Karpas-422 (cell line): ENCODE data around the gene UNC5B. TPM values are rescaled to one million over a fixed set of nuclear protein-coding genes. Genes with fewer than 3 reads are reported as not detected.

Experiments
- DNase-seq: peaks from one replicate; pipeline ENCODE4 v3.0.0-alpha.2; 2015
- H2AFZ ChIP-seq: fragments of 200-600 bp; sonication (generic); 2 replicates; pipeline ENCODE4 v1.6.1; 2014; ENCODE audit warnings: antibody characterized with exemption, low read length, mixed read lengths
- H3K27ac ChIP-seq: fragments of 200-600 bp; sonication (generic); 2 replicates; pipeline ENCODE4 v1.5.1; 2014; ENCODE audit warnings: mild to moderate bottlenecking, low read length, moderate library complexity
- H3K27me3 ChIP-seq: fragments of 200-600 bp; sonication (generic); 2 replicates; pipeline ENCODE4 v1.6.1; 2014; ENCODE audit warnings: low read length, mixed read lengths
- H3K36me3 ChIP-seq: fragments of 200-600 bp; sonication (generic); 2 replicates; pipeline ENCODE4 v1.6.1; 2014; ENCODE audit warnings: low read length, mixed read lengths; ENCODE audit not compliant: insufficient read depth
- H3K4me1 ChIP-seq: fragments of 200-600 bp; sonication (generic); 2 replicates; pipeline ENCODE4 v1.6.1; 2014; ENCODE audit warnings: mild to moderate bottlenecking, low read length, mixed read lengths
- H3K4me2 ChIP-seq: fragments of 200-600 bp; sonication (generic); 2 replicates; pipeline ENCODE4 v1.6.1; 2014; ENCODE audit warnings: low read length, low read depth, mild to moderate bottlenecking; ENCODE audit not compliant: poor library complexity, severe bottlenecking
- H3K4me3 ChIP-seq: fragments of 200-600 bp; sonication (generic); 2 replicates; pipeline ENCODE4 v1.5.1; 2014; ENCODE audit warnings: mild to moderate bottlenecking, antibody characterized with exemption, low read length, mixed read lengths
- H3K79me2 ChIP-seq: fragments of 200-600 bp; sonication (generic); 2 replicates; pipeline ENCODE4 v1.6.1; 2014; ENCODE audit warnings: mild to moderate bottlenecking, low read length, mixed read lengths
- H3K9ac ChIP-seq: fragments of 200-600 bp; sonication (generic); 2 replicates; pipeline ENCODE4 v1.6.0; 2014; ENCODE audit warnings: low read length
- H3K9me2 ChIP-seq: fragments of 200-600 bp; sonication (generic), shearing (Covaris generic); replicated peaks from 2 replicates; pipeline ENCODE4 v1.6.0; 2014; ENCODE audit warnings: mild to moderate bottlenecking, low read length, moderate library complexity; ENCODE audit not compliant: insufficient read depth
- H3K9me3 ChIP-seq: fragments of 300-700, 200-600 bp; sonication (generic); 2 replicates; pipeline ENCODE4 v1.6.1; 2014; ENCODE audit warnings: low read length, mixed read lengths
- H4K20me1 ChIP-seq: fragments of 200-600 bp; sonication (generic); 2 replicates; pipeline ENCODE4 v1.6.1; 2014; ENCODE audit warnings: mild to moderate bottlenecking, antibody characterized with exemption, low read length, low read depth; ENCODE audit not compliant: insufficient read depth
- total RNA-seq: library from RNA; depleted of rRNA; stranded (reverse); fragments of >200 nt; shearing (Covaris generic); gene quantifications from 2 replicates; pipeline ENCODE4 v1.2.3, GENCODE V29; 2014; ENCODE audit warnings: low replicate concordance

UNC5B gene
- total RNA-seq, 1 experiment from 2014 or later, result not detected

DNA sequence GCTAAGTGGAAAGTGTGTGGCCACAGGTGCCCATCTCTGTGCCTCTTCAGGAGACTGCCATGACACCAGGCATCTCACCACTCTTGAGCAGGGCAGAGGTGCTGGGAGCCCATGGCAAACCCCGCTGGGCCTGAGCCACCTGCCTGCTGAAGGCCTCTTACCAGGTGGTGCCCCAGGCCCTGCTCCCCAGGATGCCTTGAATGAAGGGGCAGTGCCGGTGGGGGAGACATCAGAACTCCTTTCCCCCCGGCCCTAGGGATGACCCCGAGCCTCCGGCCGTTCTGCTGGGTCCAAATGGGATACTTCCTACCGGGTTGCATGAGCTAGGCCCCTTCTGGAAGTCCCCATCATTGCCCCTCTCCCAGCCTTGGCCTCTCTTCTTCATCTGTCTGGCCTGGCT, 37.6 kb downstream of the UNC5B start:
- Histone ChIP-seq H3K9ac (no peak overlapping the region), H3K79me2 (no peaks in the 10 kb centered on the region), H2AFZ (no peak overlapping the region), H3K36me3 (no peaks in the 10 kb centered on the region), H3K4me1 (peaks cover 5% of the 10 kb centered on the region), H3K9me3 (no peaks in the 10 kb centered on the region), H4K20me1 (0 out of 2 replicates have a peak, but pooled peaks cover 3% of the 10 kb centered on the region), H3K9me2 (no peaks in the 10 kb centered on the region), H3K4me3 (no peak overlapping the region), H3K27ac (no peak overlapping the region), H3K4me2 (no peak overlapping the region), H3K27me3 (no peaks in the 10 kb centered on the region)
- DNase-seq, result no peak

DNA sequence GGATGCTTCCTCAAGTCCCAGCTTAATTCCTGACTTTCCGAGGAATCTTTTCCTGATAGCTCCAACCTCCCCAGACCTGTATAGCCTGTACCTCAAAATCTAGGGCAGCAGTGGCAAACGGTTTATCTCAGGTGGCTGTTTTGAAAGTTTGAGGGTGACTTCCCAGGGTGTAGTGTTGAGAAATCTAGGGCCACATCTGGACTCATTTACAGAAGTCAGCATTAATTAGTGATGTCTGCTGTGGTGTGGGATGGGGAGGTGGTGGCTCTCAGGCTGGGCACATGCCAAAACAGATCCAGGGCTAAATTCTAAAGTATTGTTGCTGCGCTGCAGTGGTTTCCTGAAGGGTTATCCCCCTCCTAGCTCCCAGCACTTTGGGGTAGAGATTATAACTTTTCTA, 38.0 kb downstream of the UNC5B start:
- H2AFZ ChIP-seq, result no peak overlapping the region
- H3K79me2 ChIP-seq, result no peaks in the 10 kb centered on the region
- no peaks in the 10 kb centered on the region for H3K9me3 ChIP-seq
- no peak for DNase-seq
- no peak overlapping the region for H3K4me3 ChIP-seq
- 0 out of 2 replicates have a peak, but pooled peaks cover 3% of the 10 kb centered on the region for H4K20me1 ChIP-seq
- no peak overlapping the region for H3K27ac ChIP-seq
- no peaks in the 10 kb centered on the region for H3K27me3 ChIP-seq
- H3K4me2 ChIP-seq, result no peak overlapping the region
- no peaks in the 10 kb centered on the region for H3K36me3 ChIP-seq
- H3K4me1 ChIP-seq, result peaks cover 5% of the 10 kb centered on the region
- no peak overlapping the region for H3K9ac ChIP-seq
- H3K9me2 ChIP-seq, result no peaks in the 10 kb centered on the region

DNA sequence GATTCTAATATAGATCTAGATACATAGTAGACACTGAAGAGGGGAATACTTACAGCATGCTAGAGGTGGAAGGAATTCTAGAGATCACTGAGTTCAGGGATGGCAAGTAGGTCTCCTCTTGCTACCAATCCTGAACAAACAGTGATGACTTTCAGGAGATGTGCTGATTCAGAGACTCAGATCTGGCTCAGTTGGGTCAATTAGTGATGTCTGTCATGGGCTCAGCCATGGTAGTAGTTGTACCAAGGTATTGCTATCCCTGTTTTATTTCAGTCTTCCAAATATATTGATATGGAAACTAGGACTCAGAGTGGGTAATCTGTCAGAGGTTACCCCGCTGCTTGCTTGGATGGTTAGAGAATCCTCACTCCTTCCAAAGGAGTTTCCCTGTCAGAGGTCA, 38.5 kb downstream of the UNC5B start:
- H3K9ac ChIP-seq, result no peak overlapping the region
- H3K36me3 ChIP-seq, result no peaks in the 10 kb centered on the region
- no peaks in the 10 kb centered on the region for H3K27me3 ChIP-seq
- no peak for DNase-seq
- no peaks in the 10 kb centered on the region for H3K9me2 ChIP-seq
- no peak overlapping the region for H3K27ac ChIP-seq
- H2AFZ ChIP-seq, result no peak overlapping the region
- H3K9me3 ChIP-seq, result no peaks in the 10 kb centered on the region
- H3K4me3 ChIP-seq, result no peak overlapping the region
- H4K20me1 ChIP-seq, result 0 out of 2 replicates have a peak, but pooled peaks cover 3% of the 10 kb centered on the region
- H3K4me1 ChIP-seq, result peaks cover 5% of the 10 kb centered on the region
- H3K79me2 ChIP-seq, result no peaks in the 10 kb centered on the region
- H3K4me2 ChIP-seq, result no peak overlapping the region

DNA sequence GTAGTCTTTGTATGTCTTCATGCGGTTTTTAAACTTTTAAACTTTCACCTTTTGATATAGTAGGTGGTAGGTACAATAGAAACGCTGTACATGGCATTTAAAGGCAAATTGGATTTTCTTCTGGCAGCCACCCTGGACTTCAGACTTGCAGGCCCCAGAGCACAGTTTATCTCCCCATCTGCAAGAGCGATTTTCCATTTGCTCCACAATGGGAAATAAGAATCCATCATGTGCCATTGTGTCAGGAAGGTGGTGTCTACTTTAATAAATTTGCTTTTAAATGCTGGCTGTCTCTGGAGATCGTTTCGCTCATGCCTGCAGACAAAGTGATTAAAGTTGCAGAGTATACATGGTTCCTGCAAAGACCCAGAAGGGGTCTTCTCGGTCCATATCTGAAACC, 38.9 kb downstream of the UNC5B start:
- Histone ChIP-seq H3K27ac (no peak overlapping the region), H3K36me3 (no peaks in the 10 kb centered on the region), H3K9me3 (no peaks in the 10 kb centered on the region), H3K4me2 (no peak overlapping the region), H3K4me1 (peaks cover 5% of the 10 kb centered on the region), H3K4me3 (no peak overlapping the region), H4K20me1 (0 out of 2 replicates have a peak, but pooled peaks cover 3% of the 10 kb centered on the region), H2AFZ (no peak overlapping the region), H3K9me2 (no peaks in the 10 kb centered on the region), H3K27me3 (no peaks in the 10 kb centered on the region), H3K9ac (no peak overlapping the region), H3K79me2 (no peaks in the 10 kb centered on the region)
- DNase-seq, result no peak

DNA sequence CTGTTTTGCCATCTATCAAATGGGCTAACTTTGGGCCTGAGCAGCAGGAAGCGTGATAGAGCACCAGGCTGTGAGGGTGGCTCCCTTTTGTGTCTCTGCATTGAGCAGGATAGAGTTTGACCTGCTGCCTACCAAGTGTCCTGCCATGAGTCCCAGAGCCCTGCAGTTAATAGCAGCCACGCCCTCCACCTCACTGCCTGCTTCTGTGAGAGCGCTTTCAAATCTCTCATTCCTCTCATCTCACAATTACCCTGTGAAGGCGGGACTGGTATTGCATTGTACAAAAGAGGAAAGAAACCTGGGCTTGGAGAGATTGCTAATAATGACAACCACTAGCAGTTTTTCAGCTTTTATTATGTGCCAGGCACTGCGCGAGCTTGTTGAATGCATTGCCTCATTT, 39.9 kb downstream of the UNC5B start:
- Histone ChIP-seq H3K79me2 (no peaks in the 10 kb centered on the region), H3K27ac (no peak overlapping the region), H3K27me3 (no peaks in the 10 kb centered on the region), H3K9me2 (no peaks in the 10 kb centered on the region), H3K4me2 (no peak overlapping the region), H3K36me3 (no peaks in the 10 kb centered on the region), H4K20me1 (0 out of 2 replicates have a peak, but pooled peaks cover 3% of the 10 kb centered on the region), H2AFZ (no peak overlapping the region), H3K4me3 (no peak overlapping the region), H3K9me3 (no peaks in the 10 kb centered on the region), H3K9ac (no peak overlapping the region), H3K4me1 (peaks cover 5% of the 10 kb centered on the region)
- no peak for DNase-seq

DNA sequence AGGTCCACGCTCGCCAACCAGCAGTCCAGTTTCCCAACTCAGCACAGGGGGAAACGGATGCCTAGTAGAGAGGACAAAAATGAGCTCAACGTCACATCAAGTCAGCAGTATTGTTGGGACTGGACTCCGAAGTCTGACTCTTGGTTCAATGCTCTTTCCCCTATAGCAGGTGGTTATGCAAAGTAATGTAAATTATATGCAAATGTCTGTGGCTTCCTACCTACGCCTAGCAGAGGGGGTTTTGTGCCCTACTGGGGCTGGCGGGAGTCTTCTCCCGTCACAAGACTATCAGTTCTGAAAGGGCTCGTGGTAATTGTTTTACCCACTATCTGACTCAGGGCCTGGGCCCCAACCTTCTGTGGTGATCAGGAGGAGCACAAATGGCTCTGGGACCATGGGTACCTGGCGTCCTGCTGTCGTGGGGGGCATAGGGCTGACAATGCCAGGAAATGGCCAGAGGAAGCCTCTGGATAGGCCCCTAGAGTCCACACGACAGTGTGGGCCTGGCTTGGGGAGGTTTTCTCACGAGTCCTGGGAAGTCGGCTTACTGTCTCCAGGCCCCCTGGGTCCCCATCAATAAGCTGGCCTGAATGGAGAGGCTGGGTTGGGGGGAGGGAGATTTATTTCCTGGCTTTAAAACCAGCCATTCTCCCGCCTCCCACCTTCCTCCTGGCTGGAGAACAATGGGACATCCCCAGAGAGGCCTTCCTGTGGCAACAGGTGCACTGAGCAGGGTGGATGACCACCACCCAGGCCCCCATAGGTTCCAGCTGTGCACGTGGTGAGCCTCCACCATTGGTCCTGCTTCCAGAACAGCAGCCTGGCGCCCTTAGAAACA, 41.8 kb downstream of the UNC5B start:
- no peak overlapping the region for H3K9ac ChIP-seq
- no peak overlapping the region for H3K4me3 ChIP-seq
- H3K79me2 ChIP-seq, result no peaks in the 10 kb centered on the region
- H3K9me3 ChIP-seq, result no peaks in the 10 kb centered on the region
- H2AFZ ChIP-seq, result no peak overlapping the region
- H3K4me1 ChIP-seq, result peaks cover 5% of the 10 kb centered on the region
- H3K4me2 ChIP-seq, result no peak overlapping the region
- no peaks in the 10 kb centered on the region for H3K9me2 ChIP-seq
- no peak for DNase-seq
- no peaks in the 10 kb centered on the region for H3K27me3 ChIP-seq
- 0 out of 2 replicates have a peak, but pooled peaks cover 3% of the 10 kb centered on the region for H4K20me1 ChIP-seq
- H3K36me3 ChIP-seq, result no peaks in the 10 kb centered on the region
- no peak overlapping the region for H3K27ac ChIP-seq

DNA sequence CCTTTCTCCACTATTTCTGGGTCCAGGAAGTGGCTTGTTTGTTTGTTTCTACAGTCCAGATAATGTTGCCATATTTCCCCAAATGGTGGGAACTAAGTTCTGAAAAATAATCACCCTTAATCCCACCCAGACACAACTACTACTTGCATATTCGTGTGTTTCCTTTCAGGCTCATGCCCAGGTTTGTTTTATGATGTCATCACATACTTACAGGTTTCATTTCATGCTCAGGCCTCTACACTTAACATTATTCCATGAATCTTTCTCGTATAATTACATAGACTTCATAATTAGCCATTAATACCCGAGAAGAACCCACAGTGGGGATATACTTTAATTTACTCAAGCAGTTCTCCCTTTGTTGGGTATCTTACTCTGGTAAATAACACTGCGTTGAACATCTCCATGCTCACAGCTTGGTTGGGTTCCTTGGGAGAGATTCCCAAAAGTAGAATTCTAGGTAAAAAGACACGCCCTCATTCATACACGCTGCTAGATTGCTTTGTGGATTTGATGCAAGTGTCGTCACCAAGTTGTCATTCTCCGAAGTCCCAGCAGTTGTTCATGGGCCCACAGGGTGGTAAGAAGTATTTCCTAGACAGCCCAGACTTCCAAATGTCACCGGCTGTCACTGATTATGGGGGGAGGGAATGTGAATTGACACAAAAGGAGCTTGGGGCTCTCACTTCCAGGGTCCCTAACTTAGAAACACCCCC, 42.6 kb downstream of the UNC5B start:
- H2AFZ ChIP-seq, result no peak overlapping the region
- H3K27me3 ChIP-seq, result no peaks in the 10 kb centered on the region
- no peaks in the 10 kb centered on the region for H3K9me3 ChIP-seq
- peaks cover 5% of the 10 kb centered on the region for H3K4me1 ChIP-seq
- H4K20me1 ChIP-seq, result 0 out of 2 replicates have a peak, but pooled peaks cover 3% of the 10 kb centered on the region
- no peaks in the 10 kb centered on the region for H3K79me2 ChIP-seq
- H3K9ac ChIP-seq, result no peak overlapping the region
- H3K4me3 ChIP-seq, result no peak overlapping the region
- no peaks in the 10 kb centered on the region for H3K9me2 ChIP-seq
- H3K36me3 ChIP-seq, result no peaks in the 10 kb centered on the region
- no peak overlapping the region for H3K4me2 ChIP-seq
- no peak overlapping the region for H3K27ac ChIP-seq
- no peak for DNase-seq

DNA sequence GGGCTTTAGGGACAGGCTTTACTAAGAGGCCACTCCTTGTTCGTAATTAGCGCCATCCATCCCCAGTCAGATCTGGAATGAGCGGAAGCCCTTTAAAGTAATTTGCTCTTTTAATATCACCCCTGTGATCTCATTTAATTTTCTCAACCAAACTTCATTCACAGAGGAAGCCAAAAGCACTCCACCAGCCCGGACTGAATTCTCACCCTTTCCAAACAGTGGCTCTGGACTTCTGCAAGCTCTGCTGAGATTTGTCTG, 43.1 kb downstream of the UNC5B start:
- Histone ChIP-seq H3K9me2 (no peaks in the 10 kb centered on the region), H3K79me2 (no peaks in the 10 kb centered on the region)
- DNase-seq, result no peak

More for the DNA sequence above, 43.1 kb downstream of the UNC5B start:
- no peaks in the 10 kb centered on the region for H3K9me3 ChIP-seq
- peaks cover 5% of the 10 kb centered on the region for H3K4me1 ChIP-seq
- H3K9ac ChIP-seq, result no peak overlapping the region
- no peak overlapping the region for H3K4me2 ChIP-seq
- no peak overlapping the region for H2AFZ ChIP-seq
- H3K27ac ChIP-seq, result no peak overlapping the region
- no peaks in the 10 kb centered on the region for H3K27me3 ChIP-seq
- H3K4me3 ChIP-seq, result no peak overlapping the region
- H4K20me1 ChIP-seq, result 0 out of 2 replicates have a peak, but pooled peaks cover under 1% of the 10 kb centered on the region
- H3K36me3 ChIP-seq, result no peaks in the 10 kb centered on the region
